Lower leg skin (tissue), 3 donors: ENCODE results near the gene RGPD8.
"Not testable (repeated sequence)": the region's sequence is repeated elsewhere in the genome, so short reads cannot be mapped to it uniquely, and the experiment has no call there.

ENCODE experiments used
- CTCF ChIP-seq, 3 donors: fragments of 450-650 bp; IDR thresholded peaks; one replicate each; pipeline ENCODE4 v1.5.1; 2016; ENCODE audit warnings: antibody characterized with exemption in 3 of 3, mild to moderate bottlenecking in 3 of 3, moderate library complexity in 2 of 3
- POLR2A ChIP-seq, 2 donors: fragments of 450-650 bp; IDR thresholded peaks; one replicate each; pipeline ENCODE4 v1.6.1; 2016 to 2017; ENCODE audit warnings: antibody characterized with exemption in 2 of 2, mild to moderate bottlenecking in 1 of 2, moderate library complexity in 1 of 2

- not testable (repeated sequence) for TF ChIP-seq CTCF, POLR2A (IDR thresholded peaks at IDR 0.05)
Observed at GRCh38 chr2:112436993-112437392, 3.5 kb upstream of the RGPD8 start.
